Breast epithelium (tissue), 3 donors: ENCODE data around the gene AQR.

ENCODE experiments used
- CTCF ChIP-seq, 3 donors: fragments of 450-650 bp; IDR thresholded peaks; one replicate each; pipeline ENCODE4 v1.5.1; 2016 to 2017; ENCODE audit warnings: antibody characterized with exemption in 3 of 3, mild to moderate bottlenecking in 3 of 3, moderate library complexity in 3 of 3
- POLR2A ChIP-seq: fragments of 450-650 bp; IDR thresholded peaks from one replicate; pipeline ENCODE4 v1.6.1; 2016; ENCODE audit warnings: antibody characterized with exemption, mild to moderate bottlenecking, moderate library complexity

DNA sequence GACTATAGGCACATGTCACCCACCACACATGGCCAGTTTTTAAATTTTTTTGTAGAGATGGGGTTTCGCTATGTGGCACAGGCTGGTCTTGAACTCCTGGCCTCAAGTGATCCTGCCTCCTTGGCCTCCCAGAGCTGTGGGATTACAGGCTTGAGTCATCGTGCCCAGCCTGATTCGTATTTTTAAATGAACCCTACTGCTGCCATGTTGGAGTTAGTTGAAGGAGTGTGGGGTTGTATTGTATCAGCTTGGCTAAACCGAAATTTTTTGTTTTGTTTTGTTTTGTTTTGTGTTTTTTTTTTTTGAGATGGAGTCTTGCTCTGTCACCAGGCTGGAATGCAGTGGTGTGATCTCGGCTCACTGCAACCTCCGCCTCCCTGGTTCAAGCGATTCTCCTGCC, 30.4 kb upstream of the AQR start:
- TF ChIP-seq CTCF (IDR thresholded peaks at IDR 0.05) (no peak), POLR2A (no peak)
